HEK293T (cell line): Measurements from ENCODE around the gene LRRC1.

Source experiments
- CTCF ChIA-PET: fragments of 350-600 bp; formaldehyde crosslinking; extraction: SDS; loops from one replicate; lab custom pipeline; 2021; ENCODE audit warnings: antibody characterized with exemption, inconsistent platforms; lab: Yijun Ruan, JAX
- POLR2A ChIA-PET: fragments of 350-600 bp; formaldehyde crosslinking; extraction: SDS; loops from one replicate; lab custom pipeline; 2020; ENCODE audit warnings: antibody characterized with exemption, inconsistent platforms; lab: Yijun Ruan, JAX
- DNase-seq: peaks from one replicate; pipeline ENCODE4 v3.0.0; 2012; ENCODE audit warnings: mixed read lengths; ENCODE audit errors: extremely low spot score
- ARNT ChIP-seq: fragments of 450-650 bp; IDR thresholded peaks from 2 replicates; pipeline ENCODE4 v1.6.1; 2017; ENCODE audit warnings: mild to moderate bottlenecking
- BHLHE40 ChIP-seq: fragments of 450-650 bp; IDR thresholded peaks from 2 replicates; pipeline ENCODE4 v1.6.1; 2016; ENCODE audit warnings: mild to moderate bottlenecking, moderate library complexity, borderline replicate concordance
- CTBP1 ChIP-seq: fragments of 450-650 bp; IDR thresholded peaks from 2 replicates; pipeline ENCODE4 v1.6.1; 2016; ENCODE audit warnings: borderline replicate concordance
- ELF4 ChIP-seq: fragments of 450-650 bp; IDR thresholded peaks from 2 replicates; pipeline ENCODE4 v1.6.1; 2017; ENCODE audit warnings: antibody characterized with exemption
- FOXA1 ChIP-seq: fragments of 450-650 bp; IDR thresholded peaks from 2 replicates; pipeline ENCODE4 v1.6.1; 2016; ENCODE audit warnings: mild to moderate bottlenecking
- FOXK2 ChIP-seq: fragments of 450-650 bp; IDR thresholded peaks from 2 replicates; pipeline ENCODE4 v1.6.1; 2016; ENCODE audit warnings: mild to moderate bottlenecking
- FOXM1 ChIP-seq: fragments of 450-650 bp; IDR thresholded peaks from 2 replicates; pipeline ENCODE4 v1.6.1; 2017; ENCODE audit warnings: mild to moderate bottlenecking, borderline replicate concordance
- HDGF ChIP-seq: fragments of 450-650 bp; IDR thresholded peaks from 2 replicates; pipeline ENCODE4 v1.6.1; 2017; ENCODE audit warnings: antibody characterized with exemption, borderline replicate concordance
- L3MBTL2 ChIP-seq: fragments of 450-650 bp; conservative IDR thresholded peaks from 2 replicates; pipeline ENCODE4 v1.6.1; 2016; ENCODE audit warnings: mild to moderate bottlenecking
- LEF1 ChIP-seq: fragments of 450-650 bp; IDR thresholded peaks from 2 replicates; pipeline ENCODE4 v1.6.1; 2017; ENCODE audit warnings: mild to moderate bottlenecking, borderline replicate concordance
- NFRKB ChIP-seq: fragments of 450-650 bp; IDR thresholded peaks from 2 replicates; pipeline ENCODE4 v1.6.1; 2016; ENCODE audit warnings: mild to moderate bottlenecking, moderate library complexity
- SP1 ChIP-seq: fragments of 450-650 bp; IDR thresholded peaks from 2 replicates; pipeline ENCODE4 v1.6.1; 2017
- SUZ12 ChIP-seq: fragments of 450-650 bp; IDR thresholded peaks from 2 replicates; pipeline ENCODE4 v1.6.1; 2016; ENCODE audit warnings: mild to moderate bottlenecking
- TARDBP ChIP-seq: fragments of 450-650 bp; IDR thresholded peaks from 2 replicates; pipeline ENCODE4 v1.6.1; 2016
- ZNF384 ChIP-seq: fragments of 450-650 bp; IDR thresholded peaks from 2 replicates; pipeline ENCODE4 v1.6.1; 2016
- TF ChIP-seq, protein P1 (sequence below): fragments of 450-650 bp; IDR thresholded peaks from 2 replicates; pipeline ENCODE4 v1.6.1; 2016

LRRC1 gene

GRCh38 chr6:53898026-53898795, 103.4 kb downstream of the LRRC1 start:
- DNase-seq, result no peak
- POLR2A ChIA-PET, result no interaction called here
- CTCF ChIA-PET, result no interaction called here
- TF ChIP-seq HDGF (no peak), TARDBP (no peak), SUZ12 (no peak), FOXM1 (no peak), LEF1 (no peak), ELF4 (no peak), BHLHE40 (no peak), SP1 (no peak), ARNT (no peak), FOXA1 (no peak), CTBP1 (no peak)

DNA sequence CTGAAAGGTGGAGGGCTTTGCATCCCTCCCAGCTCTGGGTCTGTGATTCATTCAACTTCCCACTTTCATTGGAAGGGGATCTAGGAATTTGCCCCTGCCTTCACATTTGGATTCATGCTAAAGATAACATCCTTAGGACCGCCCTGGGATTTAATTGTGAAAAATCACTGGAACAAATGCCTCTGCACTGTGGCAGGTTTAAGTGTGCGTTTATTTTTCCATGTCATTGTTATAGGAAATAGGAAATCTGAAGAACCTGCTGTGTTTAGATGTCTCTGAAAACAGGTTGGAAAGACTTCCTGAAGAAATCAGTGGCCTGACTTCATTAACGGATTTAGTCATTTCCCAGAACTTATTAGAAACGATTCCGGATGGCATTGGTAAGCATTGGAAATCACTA, 104.7 kb downstream of the LRRC1 start:
- no peak for DNase-seq
- TF ChIP-seq SP1, result no peak
- no peak for TF ChIP-seq ZNF384
- no peak for TF ChIP-seq CTBP1
- TF ChIP-seq, protein P1, sequence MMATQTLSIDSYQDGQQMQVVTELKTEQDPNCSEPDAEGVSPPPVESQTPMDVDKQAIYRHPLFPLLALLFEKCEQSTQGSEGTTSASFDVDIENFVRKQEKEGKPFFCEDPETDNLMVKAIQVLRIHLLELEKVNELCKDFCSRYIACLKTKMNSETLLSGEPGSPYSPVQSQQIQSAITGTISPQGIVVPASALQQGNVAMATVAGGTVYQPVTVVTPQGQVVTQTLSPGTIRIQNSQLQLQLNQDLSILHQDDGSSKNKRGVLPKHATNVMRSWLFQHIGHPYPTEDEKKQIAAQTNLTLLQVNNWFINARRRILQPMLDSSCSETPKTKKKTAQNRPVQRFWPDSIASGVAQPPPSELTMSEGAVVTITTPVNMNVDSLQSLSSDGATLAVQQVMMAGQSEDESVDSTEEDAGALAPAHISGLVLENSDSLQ, result no peak
- CTCF ChIA-PET, result no interaction called here
- POLR2A ChIA-PET, result no interaction called here

DNA sequence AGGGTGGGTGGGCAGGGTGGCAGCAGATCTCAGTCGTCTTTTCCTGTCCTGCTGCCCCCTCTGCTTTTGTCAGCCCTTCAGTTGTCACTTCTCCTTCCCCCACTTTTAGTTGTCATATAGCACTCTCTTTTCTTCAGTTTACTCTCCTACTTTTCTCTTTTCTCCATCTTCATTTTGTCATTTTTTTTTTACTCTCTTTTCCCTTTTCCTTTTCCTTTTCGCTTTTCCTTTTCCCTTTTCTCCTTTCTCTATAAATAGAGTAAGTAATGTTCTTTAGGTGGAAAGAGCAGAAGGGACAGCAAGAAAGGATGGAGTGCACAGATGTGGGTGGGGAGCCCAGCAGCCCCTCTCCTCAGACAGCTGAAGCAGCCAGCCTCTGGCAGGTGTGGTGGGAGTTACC, 108.6 kb downstream of the LRRC1 start:
- CTCF ChIA-PET, result no interaction called here
- POLR2A ChIA-PET, result no interaction called here

GRCh38 chr6:53906103-53906502, 111.3 kb downstream of the LRRC1 start:
- CTCF ChIA-PET, result no interaction called here
- DNase-seq, result no peak
- POLR2A ChIA-PET, result no interaction called here
- TF ChIP-seq HDGF (no peak), TARDBP (no peak), LEF1 (no peak), CTBP1 (no peak), SUZ12 (no peak), SP1 (no peak), FOXA1 (no peak), ZNF384 (no peak), NFRKB (no peak), FOXM1 (no peak), BHLHE40 (no peak), ARNT (no peak), FOXK2 (no peak), ELF4 (no peak)
- TF ChIP-seq, protein P1, result no peak

More for the DNA sequence above, 108.6 kb downstream of the LRRC1 start:
- no peak for TF ChIP-seq FOXA1
- no peak for TF ChIP-seq BHLHE40
- no peak for TF ChIP-seq FOXM1
- TF ChIP-seq HDGF, result no peak
- no peak for TF ChIP-seq ELF4
- TF ChIP-seq LEF1, result no peak
- TF ChIP-seq ARNT, result no peak
- TF ChIP-seq NFRKB, result no peak
- TF ChIP-seq CTBP1, result no peak
- TF ChIP-seq, protein P1, result no peak
- TF ChIP-seq L3MBTL2, result no peak
- no peak for TF ChIP-seq TARDBP
- TF ChIP-seq SP1, result no peak
- no peak for TF ChIP-seq SUZ12
- TF ChIP-seq FOXK2, result no peak
- TF ChIP-seq ZNF384, result no peak
- no peak for DNase-seq

- TF ChIP-seq FOXK2 (no peak), SP1 (no peak), ZNF384 (no peak), CTBP1 (no peak), FOXA1 (no peak), ARNT (no peak), L3MBTL2 (no peak), ELF4 (no peak), BHLHE40 (no peak), HDGF (no peak), SUZ12 (no peak), LEF1 (no peak), TARDBP (no peak), FOXM1 (no peak), NFRKB (no peak)
- TF ChIP-seq, protein P1, result no peak
- CTCF ChIA-PET, result no interaction called here
- POLR2A ChIA-PET, result no interaction called here
- DNase-seq, result no peak
Measured at GRCh38 chr6:53906842-53907241, 112.0 kb downstream of the LRRC1 start.

DNA sequence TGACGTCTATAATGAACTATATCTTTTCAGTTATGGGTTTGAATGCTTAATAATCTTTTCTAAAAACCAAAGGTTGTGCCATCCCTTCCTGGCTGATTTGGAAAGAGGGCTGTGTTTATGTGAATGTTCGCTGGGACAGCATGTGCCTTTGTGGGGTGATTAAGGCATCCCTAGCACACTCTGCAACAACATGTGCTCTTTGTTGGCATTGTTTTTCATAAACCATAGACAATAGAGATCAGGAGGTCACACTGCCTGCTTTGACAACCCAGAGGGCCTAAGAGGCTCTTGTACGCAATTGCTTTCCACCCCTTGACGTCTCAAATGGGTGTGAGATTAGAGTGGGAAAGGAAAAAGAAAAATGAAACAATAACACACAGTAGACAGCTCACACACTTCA, 116.0 kb downstream of the LRRC1 start:
- DNase-seq, result no peak
- POLR2A ChIA-PET, result no interaction called here
- TF ChIP-seq NFRKB, result no peak
- TF ChIP-seq HDGF, result no peak
- CTCF ChIA-PET, result no interaction called here
